ENCODE results near the gene NFILZ.

Gene NFILZ

DNA sequence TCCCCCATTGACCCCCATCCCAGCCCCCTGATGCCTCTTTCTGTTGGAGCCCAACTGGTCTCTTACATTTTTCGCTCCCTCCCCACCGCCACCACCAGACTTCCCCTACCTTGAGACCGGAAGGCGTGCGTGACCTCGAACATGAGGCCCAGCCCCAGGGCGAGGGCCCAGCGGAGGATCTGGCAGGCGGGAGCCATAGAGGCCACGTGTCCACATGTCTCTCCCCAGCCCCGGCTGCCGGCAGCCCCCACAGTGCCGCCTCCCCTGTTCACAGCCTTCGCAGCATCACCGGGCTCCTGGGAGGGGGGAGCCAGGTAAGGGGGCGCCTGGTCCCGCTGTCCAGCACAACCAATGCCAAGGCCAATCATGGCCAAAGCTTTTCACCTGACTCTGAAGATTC lies 24.9 kb upstream of the NFILZ start:
- TF ChIP-seq, protein P1, sequence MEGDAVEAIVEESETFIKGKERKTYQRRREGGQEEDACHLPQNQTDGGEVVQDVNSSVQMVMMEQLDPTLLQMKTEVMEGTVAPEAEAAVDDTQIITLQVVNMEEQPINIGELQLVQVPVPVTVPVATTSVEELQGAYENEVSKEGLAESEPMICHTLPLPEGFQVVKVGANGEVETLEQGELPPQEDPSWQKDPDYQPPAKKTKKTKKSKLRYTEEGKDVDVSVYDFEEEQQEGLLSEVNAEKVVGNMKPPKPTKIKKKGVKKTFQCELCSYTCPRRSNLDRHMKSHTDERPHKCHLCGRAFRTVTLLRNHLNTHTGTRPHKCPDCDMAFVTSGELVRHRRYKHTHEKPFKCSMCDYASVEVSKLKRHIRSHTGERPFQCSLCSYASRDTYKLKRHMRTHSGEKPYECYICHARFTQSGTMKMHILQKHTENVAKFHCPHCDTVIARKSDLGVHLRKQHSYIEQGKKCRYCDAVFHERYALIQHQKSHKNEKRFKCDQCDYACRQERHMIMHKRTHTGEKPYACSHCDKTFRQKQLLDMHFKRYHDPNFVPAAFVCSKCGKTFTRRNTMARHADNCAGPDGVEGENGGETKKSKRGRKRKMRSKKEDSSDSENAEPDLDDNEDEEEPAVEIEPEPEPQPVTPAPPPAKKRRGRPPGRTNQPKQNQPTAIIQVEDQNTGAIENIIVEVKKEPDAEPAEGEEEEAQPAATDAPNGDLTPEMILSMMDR (IDR thresholded peaks at IDR 0.05; ENCODE audit: low read depth, low read length, poor library complexity, severe bottlenecking), result no peak
- no peak for TF ChIP-seq EZH2phosphoT487 (IDR thresholded peaks at IDR 0.05; ENCODE audit: borderline replicate concordance, low read length)

DNA sequence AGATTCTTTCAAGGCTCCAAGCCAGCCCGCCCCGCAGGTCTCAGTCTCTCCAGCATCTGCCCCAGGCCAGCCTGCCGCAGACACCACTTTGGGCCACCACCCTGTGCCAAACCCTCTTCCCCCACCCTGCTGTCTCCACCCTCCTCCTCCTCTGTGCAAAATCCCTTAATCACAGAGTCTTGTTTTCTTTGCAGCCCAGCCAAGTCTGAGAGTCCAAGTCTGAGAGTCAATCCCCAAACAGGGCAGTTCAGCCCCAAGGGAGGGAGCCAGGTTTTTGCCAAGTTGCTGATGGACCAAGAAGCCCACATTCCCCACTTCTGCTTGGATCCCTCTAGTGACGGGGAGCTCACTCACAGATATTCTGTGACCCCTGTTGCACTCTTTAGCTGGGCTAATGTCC lies 23.0 kb upstream of the NFILZ start:
- Histone ChIP-seq H3K27ac (ENCODE audit: low read depth, low read length) (no peak overlapping the region), H3K4me3 (ENCODE audit: low read length) (no peak overlapping the region), H3K79me2 (ENCODE audit: control insufficient read depth, low read length) (no peaks in the 10 kb centered on the region), H3K9me2 (replicated peaks; ENCODE audit: control insufficient read depth, low read length) (no peaks in the 10 kb centered on the region), H3F3A (ENCODE audit: control insufficient read depth, insufficient read depth) (no peaks in the 10 kb centered on the region), H3K27me3 (ENCODE audit: control insufficient read depth, low read length) (peaks cover 6% of the 10 kb centered on the region; the same call in 1 of the 2 replicates), H3K9me3 (ENCODE audit: control insufficient read depth, insufficient read depth, low read length) (peaks cover 4% of the 10 kb centered on the region; the same call in 1 of the 2 replicates), H3K4me2 (ENCODE audit: low read length) (no peak overlapping the region), H3K4me1 (ENCODE audit: control insufficient read depth, low read length) (no peaks in the 10 kb centered on the region), H3K36me3 (ENCODE audit: control insufficient read depth, low read length) (no peaks in the 10 kb centered on the region), H4K20me1 (ENCODE audit: control insufficient read depth, insufficient read depth, low read depth, low read length) (no peaks in the 10 kb centered on the region)
- no peak for TF ChIP-seq EZH2phosphoT487 (IDR thresholded peaks at IDR 0.05; ENCODE audit: borderline replicate concordance, low read length)
- TF ChIP-seq, protein P1 (IDR thresholded peaks at IDR 0.05; ENCODE audit: low read depth, low read length, poor library complexity, severe bottlenecking), result no peak

More for the DNA sequence above, 24.9 kb upstream of the NFILZ start:
- Histone ChIP-seq H3K4me3 (ENCODE audit: low read length) (no peak overlapping the region), H3K27me3 (ENCODE audit: control insufficient read depth, low read length) (peaks cover 6% of the 10 kb centered on the region; the same call in 1 of the 2 replicates), H3F3A (ENCODE audit: control insufficient read depth, insufficient read depth) (no peaks in the 10 kb centered on the region), H3K4me1 (ENCODE audit: control insufficient read depth, low read length) (no peaks in the 10 kb centered on the region), H3K9me2 (replicated peaks; ENCODE audit: control insufficient read depth, low read length) (no peaks in the 10 kb centered on the region), H3K36me3 (ENCODE audit: control insufficient read depth, low read length) (no peaks in the 10 kb centered on the region), H3K4me2 (ENCODE audit: low read length) (no peak overlapping the region), H3K27ac (ENCODE audit: low read depth, low read length) (no peak overlapping the region), H3K79me2 (ENCODE audit: control insufficient read depth, low read length) (no peaks in the 10 kb centered on the region), H4K20me1 (ENCODE audit: control insufficient read depth, insufficient read depth, low read depth, low read length) (no peaks in the 10 kb centered on the region), H3K9me3 (ENCODE audit: control insufficient read depth, insufficient read depth, low read length) (peaks cover 4% of the 10 kb centered on the region; the same call in 1 of the 2 replicates)

DNA sequence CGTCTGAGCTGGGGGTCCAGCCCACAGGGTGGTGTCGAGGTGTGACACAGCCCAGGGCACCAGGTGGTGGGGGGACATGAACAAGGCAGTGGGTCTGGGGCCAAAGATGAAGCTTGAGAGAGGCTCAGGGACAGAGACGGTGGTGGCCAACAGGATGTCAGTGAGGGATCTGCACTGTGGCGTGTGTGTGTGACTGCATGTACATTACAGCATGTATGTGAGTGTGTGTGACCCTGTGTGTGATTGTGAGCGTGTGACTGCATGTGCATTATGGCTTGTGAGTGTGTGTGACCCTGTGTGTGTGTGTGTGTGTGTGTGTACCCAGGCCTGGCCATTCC lies 21.5 kb upstream of the NFILZ start:
- no peaks in the 10 kb centered on the region for H3K4me1 ChIP-seq (ENCODE audit: control insufficient read depth, low read length)
- H3K36me3 ChIP-seq (ENCODE audit: control insufficient read depth, low read length), result no peaks in the 10 kb centered on the region
- no peaks in the 10 kb centered on the region for H3K9me2 ChIP-seq (replicated peaks; ENCODE audit: control insufficient read depth, low read length)
- H3K27me3 ChIP-seq (ENCODE audit: control insufficient read depth, low read length), result peaks cover 6% of the 10 kb centered on the region; the same call in 1 of the 2 replicates
- H3K4me2 ChIP-seq (ENCODE audit: low read length), result no peak overlapping the region
- H3K9me3 ChIP-seq (ENCODE audit: control insufficient read depth, insufficient read depth, low read length), result peaks cover 4% of the 10 kb centered on the region; the same call in 1 of the 2 replicates
- H4K20me1 ChIP-seq (ENCODE audit: control insufficient read depth, insufficient read depth, low read depth, low read length), result no peaks in the 10 kb centered on the region
- no peak overlapping the region for H3K4me3 ChIP-seq (ENCODE audit: low read length)
- TF ChIP-seq, protein P1 (IDR thresholded peaks at IDR 0.05; ENCODE audit: low read depth, low read length, poor library complexity, severe bottlenecking), result no peak
- no peak for TF ChIP-seq EZH2phosphoT487 (IDR thresholded peaks at IDR 0.05; ENCODE audit: borderline replicate concordance, low read length)
- H3K79me2 ChIP-seq (ENCODE audit: control insufficient read depth, low read length), result no peaks in the 10 kb centered on the region
- H3F3A ChIP-seq (ENCODE audit: control insufficient read depth, insufficient read depth), result no peaks in the 10 kb centered on the region
- no peak overlapping the region for H3K27ac ChIP-seq (ENCODE audit: low read depth, low read length)
